ENCODE results near the gene HOXB5.

- TF ChIP-seq CTCF (IDR thresholded peaks at IDR 0.05): no peak
- TF ChIP-seq POLR2A (IDR thresholded peaks at IDR 0.05): no peak
Measured at GRCh38 chr17:48543854-48544348, 49.7 kb downstream of the HOXB5 start.
